Transverse colon (tissue), 4 donors: Measurements from ENCODE around the gene AK9. TPM values are rescaled to one million over a fixed set of nuclear protein-coding genes. Genes with fewer than 3 reads are reported as not detected.
"Not testable (repeated sequence)": the region's sequence is repeated elsewhere in the genome, so short reads cannot be mapped to it uniquely, and the experiment has no call there.

ENCODE experiments used
- DNase-seq: peaks from one replicate; pipeline ENCODE4 v3.0.0-alpha.2; 2019
- H3K27ac ChIP-seq, 4 donors: fragments of 200-600 bp; sonication (generic); 2 replicates each; pipeline ENCODE4 v1.5.1; 2016 to 2018; ENCODE audit warnings: inconsistent platforms in 4 of 4
- H3K27me3 ChIP-seq: fragments of 200-600 bp; sonication (generic); 2 replicates; pipeline ENCODE4 v1.5.1; 2017; ENCODE audit warnings: inconsistent platforms
- H3K36me3 ChIP-seq, 4 donors: fragments of 200-600 bp; sonication (generic); 2 replicates each; pipeline ENCODE4 v1.5.1; 2017 to 2019; ENCODE audit warnings: inconsistent platforms in 4 of 4
- H3K4me1 ChIP-seq, 4 donors: fragments of 200-600 bp; sonication (generic); 2 replicates each; pipeline ENCODE4 v1.5.1; 2017 to 2020; ENCODE audit warnings: inconsistent platforms in 4 of 4
- H3K4me3 ChIP-seq, 4 donors: fragments of 200-600 bp; sonication (generic); 1 replicate in 1 of 4; 2 replicates in 3 of 4; pipeline versions ENCODE4 v1.5.1 to v1.6.1; 2017 to 2019; ENCODE audit warnings: inconsistent platforms in 4 of 4
- H3K9me3 ChIP-seq, 2 donors: fragments of 200-600 bp; sonication (generic); 2 replicates each; pipeline ENCODE4 v1.5.1; 2017 to 2019; ENCODE audit warnings: inconsistent platforms in 2 of 2
- CTCF ChIP-seq, 5 experiments: fragments of 200-600 bp in 3 of 5; fragments of 450-650 bp in 2 of 5; sonication (generic) in 3 of 5; IDR thresholded peaks; 1 replicate in 2 of 5; 2 replicates in 3 of 5; pipeline ENCODE4 v1.5.1; 2016 to 2017; ENCODE audit warnings: antibody characterized with exemption in 5 of 5, inconsistent platforms in 3 of 5, mild to moderate bottlenecking in 2 of 5, moderate library complexity in 1 of 5
- EP300 ChIP-seq: sonication (generic); formaldehyde crosslinking; IDR thresholded peaks from one replicate; pipeline ENCODE4 v1.6.1; 2017; ENCODE audit warnings: antibody characterized with exemption, low read depth
- POLR2A ChIP-seq: fragments of 450-650 bp; IDR thresholded peaks from one replicate; pipeline ENCODE4 v1.6.1; 2016; ENCODE audit warnings: antibody characterized with exemption, mild to moderate bottlenecking, moderate library complexity
- POLR2AphosphoS5 ChIP-seq, 3 donors: sonication (generic); formaldehyde crosslinking; IDR thresholded peaks; one replicate each; pipeline ENCODE4 v1.6.1; 2016; ENCODE audit warnings: antibody characterized with exemption in 3 of 3
- WGBS, 2 donors: methylation state at CpG; one replicate each; pipeline ENCODE4 v1.1.5; 2018; ENCODE audit warnings: low coverage in 1 of 2; 5-methylcytosine and 5-hydroxymethylcytosine counted together
- in situ Hi-C, 4 donors: fragments of 200-750 bp; cut with MboI; loops; one replicate each; pipeline versions ENCODE4 v1.15.0 to v1.15.1; 2017; ENCODE audit warnings: low sequenced_read_pairs in 3 of 4, low pct_ligation_motif_present in 1 of 4, low pct_unique_long_range_greater_than_20kb in 1 of 4
- intact Hi-C: fragments of 100-400 bp; cut with DNase I; formaldehyde crosslinking; loops from one replicate; pipeline ENCODE4 v1.15.1; 2023; ENCODE audit warnings: low total_unique reads
- total RNA-seq, 4 donors: library from RNA; depleted of rRNA; stranded (reverse); fragments of >200 nt; gene quantifications; one replicate each; pipeline ENCODE4 v1.1.0, GENCODE V29; 2016

Gene AK9
- total RNA-seq, 4 donors from 2014 or later: 12.0 to 32.0 (median 23.2) TPM

- no peak for DNase-seq
- H3K27me3 ChIP-seq: no peaks in the 10 kb centered on the region
- WGBS, 2 donors: 93 to 95% methylated on average over 2 of the region's 2 CpGs
- intact Hi-C loops: no loop called here
- H3K27ac ChIP-seq: no peak overlapping the region
- in situ Hi-C loops: loop anchor here in 3 of 4 donors (10.0 to 25.0 kb wide), 3 partner anchors 164 to 531 kb away; partner anchors contain the start of genes AK9 (in 1 of the 3) and FIG4 (in 1 of the 3)
- H3K4me3 ChIP-seq: no peak overlapping the region
- TF ChIP-seq POLR2A: no peak
- TF ChIP-seq EP300: no peak
- no peak for TF ChIP-seq POLR2AphosphoS5 (IDR thresholded peaks at IDR 0.05)
- TF ChIP-seq CTCF (IDR thresholded peaks at IDR 0.05): no peak
- no peaks in the 10 kb centered on the region for H3K36me3 ChIP-seq
- H3K9me3 ChIP-seq: peaks cover 6 to 9% of the 10 kb centered on the region in 2 donors
- no peaks in the 10 kb centered on the region for H3K4me1 ChIP-seq
Observed at GRCh38 chr6:109523478-109523877, 167.5 kb downstream of the AK9 start.

- H3K27me3 ChIP-seq: no peaks in the 10 kb centered on the region
- 80 to 82% methylated on average over 3 of the region's 3 CpGs for WGBS, 2 donors
- no peak overlapping the region for H3K4me3 ChIP-seq
- no peaks in the 10 kb centered on the region for H3K36me3 ChIP-seq
- no peaks in the 10 kb centered on the region for H3K4me1 ChIP-seq
- in situ Hi-C loops: loop anchor here in 3 of 4 donors (10.0 to 25.0 kb wide), 3 partner anchors 166 to 534 kb away; partner anchors contain the start of genes AK9 (in 1 of the 3) and FIG4 (in 1 of the 3)
- TF ChIP-seq CTCF (IDR thresholded peaks at IDR 0.05) (no peak), EP300 (no peak), POLR2AphosphoS5 (IDR thresholded peaks at IDR 0.05) (no peak), POLR2A (no peak)
- H3K9me3 ChIP-seq: peaks cover 6 to 9% of the 10 kb centered on the region in 2 donors
- no peak for DNase-seq
- no peak overlapping the region for H3K27ac ChIP-seq
- intact Hi-C loops: no loop called here
Observed at GRCh38 chr6:109521080-109521479, 169.9 kb downstream of the AK9 start.

GRCh38 chr6:109519647-109520046, 171.4 kb downstream of the AK9 start:
- H3K36me3 ChIP-seq, H3K27ac ChIP-seq, DNase-seq, H3K27me3 ChIP-seq, intact Hi-C loops, H3K4me3 ChIP-seq, H3K9me3 ChIP-seq, H3K4me1 ChIP-seq: not testable (repeated sequence)
- in situ Hi-C loops: loop anchor here in 3 of 4 donors (10.0 to 25.0 kb wide), 3 partner anchors 168 to 535 kb away; partner anchors contain the start of genes AK9 (in 1 of the 3) and FIG4 (in 1 of the 3)

- H3K4me1 ChIP-seq: no peaks in the 10 kb centered on the region
- intact Hi-C loops: no loop called here
- 50 to 54% methylated on average over 1 to 3 of the region's 3 CpGs for WGBS, 2 donors
Observed at GRCh38 chr6:109516929-109517328, 174.1 kb downstream of the AK9 start.

More at GRCh38 chr6:109516929-109517328, 174.1 kb downstream of the AK9 start:
- no peak for TF ChIP-seq EP300
- TF ChIP-seq POLR2AphosphoS5 (IDR thresholded peaks at IDR 0.05): no peak
- no peak for TF ChIP-seq POLR2A
- no peak for TF ChIP-seq CTCF (IDR thresholded peaks at IDR 0.05)
- no peaks in the 10 kb centered on the region for H3K36me3 ChIP-seq
- no peaks in the 10 kb centered on the region for H3K9me3 ChIP-seq
- in situ Hi-C loops: loop anchor here in 1 of 4 donors (25.0 kb wide), 1 partner anchor 170 kb away; the partner anchor contains the start of genes AK9 and FIG4
- H3K4me3 ChIP-seq: no peak overlapping the region
- H3K27ac ChIP-seq: no peak overlapping the region
- no peak for DNase-seq
- H3K27me3 ChIP-seq: no peaks in the 10 kb centered on the region
